Measurements from ENCODE around the gene CAMK1G.

CAMK1G gene

GRCh38 chr1:209565759-209566678, 17.5 kb upstream of the CAMK1G start:
- peak; percentile 92 for DNase-seq (ENCODE audit: low spot score)

- no peak for DNase-seq (ENCODE audit: low spot score)
These were observed 15.8 kb upstream of the CAMK1G start for GRCh38 chr1:209567698-209568175.

- peak; percentile 83 for DNase-seq (ENCODE audit: low spot score)
These were observed 13.9 kb upstream of the CAMK1G start for GRCh38 chr1:209569455-209570207.

GRCh38 chr1:209570743-209571142, 12.8 kb upstream of the CAMK1G start:
- no peak for DNase-seq (ENCODE audit: low spot score)

- peak; percentile 83 for DNase-seq (ENCODE audit: low spot score)
These were observed 6.9 kb upstream of the CAMK1G start for GRCh38 chr1:209576392-209577197.

- DNase-seq (ENCODE audit: low spot score): no peak
These were observed 6.2 kb upstream of the CAMK1G start for GRCh38 chr1:209577346-209577745.

- no peak for DNase-seq (ENCODE audit: low spot score)
These were observed 2.9 kb upstream of the CAMK1G start for GRCh38 chr1:209580577-209580976.

- DNase-seq (ENCODE audit: low spot score): no peak
These were observed 738 bp downstream of the CAMK1G start for GRCh38 chr1:209584231-209584672.

GRCh38 chr1:209585197-209585596, 1.7 kb downstream of the CAMK1G start:
- DNase-seq (ENCODE audit: low spot score): no peak

- peak; percentile 55 for DNase-seq (ENCODE audit: low spot score)
These were observed 2.2 kb downstream of the CAMK1G start for GRCh38 chr1:209585672-209586071.

GRCh38 chr1:209586221-209586740, 2.8 kb downstream of the CAMK1G start:
- no peak for DNase-seq (ENCODE audit: low spot score)

GRCh38 chr1:209587789-209588188, 4.3 kb downstream of the CAMK1G start:
- no peak for DNase-seq (ENCODE audit: low spot score)

- no peak for DNase-seq (ENCODE audit: low spot score)
These were observed 5.9 kb downstream of the CAMK1G start for GRCh38 chr1:209589440-209589839.

- no peak for DNase-seq (ENCODE audit: low spot score)
These were observed 6.3 kb downstream of the CAMK1G start for GRCh38 chr1:209589863-209590262.

GRCh38 chr1:209590405-209590804, 6.9 kb downstream of the CAMK1G start:
- DNase-seq (ENCODE audit: low spot score): peak; percentile 23

GRCh38 chr1:209593747-209594146, 10.2 kb downstream of the CAMK1G start:
- no peak for DNase-seq (ENCODE audit: low spot score)

GRCh38 chr1:209594440-209594839, 10.9 kb downstream of the CAMK1G start:
- DNase-seq (ENCODE audit: low spot score): no peak

- DNase-seq (ENCODE audit: low spot score): no peak
These were observed 11.5 kb downstream of the CAMK1G start for GRCh38 chr1:209595028-209595427.

- DNase-seq (ENCODE audit: low spot score): no peak
These were observed 12.2 kb downstream of the CAMK1G start for GRCh38 chr1:209595599-209596285.

GRCh38 chr1:209597499-209597898, 14.0 kb downstream of the CAMK1G start:
- DNase-seq (ENCODE audit: low spot score): no peak

- no peak for DNase-seq (ENCODE audit: low spot score)
These were observed 14.7 kb downstream of the CAMK1G start for GRCh38 chr1:209598227-209598626.

Data from pons (tissue), 1 donor.